Activated CD8-positive, alpha-beta T cell treated with anti-CD3 and anti-CD28 coated beads for 36 hours (primary cell): ENCODE data around the gene SHISAL2A. TPM values are rescaled to one million over a fixed set of nuclear protein-coding genes. Genes with fewer than 3 reads are reported as not detected.

Experiments
- ATAC-seq: fragments of 200-7000 bp; cut with Tn5 transposase; one replicate; pipeline ENCODE4 v1.10.0; 2021; ENCODE audit warnings: mild to moderate bottlenecking, moderate library complexity
- CTCF ChIA-PET: fragments of 350-600 bp; sonication (Branson Sonifier 250); formaldehyde crosslinking; loops from one replicate; lab custom pipeline; 2021; ENCODE audit warnings: antibody characterized with exemption; lab: Charles Lee
- POLR2A ChIA-PET: fragments of 350-600 bp; sonication (Branson Sonifier 250); formaldehyde crosslinking; loops from one replicate; lab custom pipeline; 2021; ENCODE audit warnings: antibody characterized with exemption; lab: Charles Lee
- DNase-seq: peaks from one replicate; pipeline ENCODE4 v3.0.0-alpha.2; 2020
- H3K27ac Mint-ChIP-seq: one replicate; pipeline ENCODE4 v1.8.0; 2021; ENCODE audit warnings: mild to moderate bottlenecking, mixed read lengths
- H3K27me3 Mint-ChIP-seq: one replicate; pipeline ENCODE4 v1.8.0; 2021; ENCODE audit warnings: mixed read lengths
- H3K36me3 Mint-ChIP-seq: one replicate; pipeline ENCODE4 v1.8.0; 2021; ENCODE audit warnings: low read depth, mixed read lengths
- H3K4me1 Mint-ChIP-seq: one replicate; pipeline ENCODE4 v1.8.0; 2021; ENCODE audit warnings: low read depth, mixed read lengths
- H3K4me3 Mint-ChIP-seq: one replicate; pipeline ENCODE4 v1.8.0; 2021; ENCODE audit warnings: mild to moderate bottlenecking, moderate library complexity, mixed read lengths
- H3K9me3 Mint-ChIP-seq: one replicate; pipeline ENCODE4 v1.8.0; 2021; ENCODE audit warnings: mixed read lengths
- intact Hi-C: fragments of 100-400 bp; cut with micrococcal nuclease; formaldehyde crosslinking; loops from one replicate; pipeline ENCODE4 v1.10.0; 2022
- total RNA-seq, 2 experiments: library from RNA; stranded (reverse); gene quantifications; one replicate each; pipeline ENCODE4 v1.2.3, GENCODE V29; 2021
- TF ChIP-seq, protein P1 (sequence below): fragments of 200-600 bp; IDR thresholded peaks from one replicate; pipeline ENCODE4 v1.8.0; 2022; ENCODE audit warnings: antibody characterized with exemption, mild to moderate bottlenecking

Gene SHISAL2A
- total RNA-seq, 2 experiments from 2014 or later = 14.6 to 16.2 TPM

DNA sequence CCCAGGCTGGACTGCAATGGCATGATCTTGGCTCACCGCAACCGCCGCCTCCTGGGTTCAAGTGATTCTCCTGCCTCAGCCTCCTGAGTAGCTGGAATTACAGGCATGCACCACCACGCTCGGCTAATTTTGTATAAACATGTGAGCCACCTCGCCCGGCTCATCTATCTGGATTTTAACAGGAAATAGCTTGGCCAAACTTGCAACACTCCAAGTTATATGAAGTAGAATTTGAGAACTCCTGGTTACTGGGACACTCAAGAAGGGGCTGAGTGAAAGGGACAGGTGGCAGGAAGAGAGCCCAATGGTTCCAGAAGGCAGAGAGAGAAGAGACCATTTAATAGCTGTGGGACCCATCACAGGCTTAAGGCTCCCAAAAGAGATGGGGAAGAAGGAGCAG lies 33.7 kb upstream of the SHISAL2A start:
- Mint-ChIP-seq H3K27ac (no peak overlapping the region), H3K9me3 (no peaks in the 10 kb centered on the region), H3K27me3 (no peaks in the 10 kb centered on the region), H3K36me3 (peaks cover 11% of the 10 kb centered on the region), H3K4me3 (no peak overlapping the region), H3K4me1 (peaks cover 25% of the 10 kb centered on the region)
- TF ChIP-seq, protein P1, sequence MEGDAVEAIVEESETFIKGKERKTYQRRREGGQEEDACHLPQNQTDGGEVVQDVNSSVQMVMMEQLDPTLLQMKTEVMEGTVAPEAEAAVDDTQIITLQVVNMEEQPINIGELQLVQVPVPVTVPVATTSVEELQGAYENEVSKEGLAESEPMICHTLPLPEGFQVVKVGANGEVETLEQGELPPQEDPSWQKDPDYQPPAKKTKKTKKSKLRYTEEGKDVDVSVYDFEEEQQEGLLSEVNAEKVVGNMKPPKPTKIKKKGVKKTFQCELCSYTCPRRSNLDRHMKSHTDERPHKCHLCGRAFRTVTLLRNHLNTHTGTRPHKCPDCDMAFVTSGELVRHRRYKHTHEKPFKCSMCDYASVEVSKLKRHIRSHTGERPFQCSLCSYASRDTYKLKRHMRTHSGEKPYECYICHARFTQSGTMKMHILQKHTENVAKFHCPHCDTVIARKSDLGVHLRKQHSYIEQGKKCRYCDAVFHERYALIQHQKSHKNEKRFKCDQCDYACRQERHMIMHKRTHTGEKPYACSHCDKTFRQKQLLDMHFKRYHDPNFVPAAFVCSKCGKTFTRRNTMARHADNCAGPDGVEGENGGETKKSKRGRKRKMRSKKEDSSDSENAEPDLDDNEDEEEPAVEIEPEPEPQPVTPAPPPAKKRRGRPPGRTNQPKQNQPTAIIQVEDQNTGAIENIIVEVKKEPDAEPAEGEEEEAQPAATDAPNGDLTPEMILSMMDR = no peak
- intact Hi-C loops = no loop called here
- ATAC-seq = no peak
- DNase-seq = no peak
- ChIA-PET CTCF (no interaction called here), POLR2A (interaction anchor here (0.9 kb wide), 1 partner anchor 303 kb away, joined by 3 read pairs; no protein-coding TSS in a partner anchor)

DNA sequence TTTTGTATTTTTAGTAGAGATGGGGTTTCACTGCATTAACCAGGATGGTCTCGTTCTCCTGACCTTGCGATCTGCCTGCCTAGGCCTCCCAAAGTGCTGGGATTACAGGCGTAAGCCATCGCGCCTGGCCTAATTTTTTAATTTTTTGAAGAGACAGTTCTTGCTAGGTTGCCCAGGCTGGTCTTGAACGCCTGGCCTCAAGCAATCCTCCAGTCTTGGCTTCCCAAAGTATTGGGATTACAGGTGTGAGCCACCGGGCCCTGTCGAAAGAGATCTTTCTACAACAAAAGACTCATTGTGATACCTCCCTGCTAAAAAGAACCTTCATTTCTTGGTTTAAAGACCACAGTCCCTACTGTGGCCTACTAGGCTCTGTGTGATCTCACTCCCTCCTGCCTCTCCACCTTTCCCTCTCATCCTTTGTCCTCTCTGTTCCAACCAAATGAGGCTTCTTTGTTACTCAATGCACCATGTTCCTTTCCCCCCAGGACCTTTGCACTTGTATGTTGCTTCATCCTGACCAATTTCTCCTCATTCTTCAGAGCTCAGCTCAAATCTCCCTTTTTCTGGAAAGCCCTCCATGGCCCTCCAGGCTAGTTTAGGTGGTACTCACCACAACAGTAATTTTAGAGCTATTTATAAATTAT lies 32.3 kb upstream of the SHISAL2A start:
- H3K27ac Mint-ChIP-seq = peak overlapping the region; percentile 14
- ATAC-seq = no peak
- H3K4me3 Mint-ChIP-seq = no peak overlapping the region
- intact Hi-C loops = no loop called here
- ChIA-PET POLR2A (interaction anchor here (0.5 to 1.7 kb wide), 5 partner anchors 8 to 817 kb away, joined by 3 to 6 read pairs (median 5); partner anchors contain the start of genes ORC1 and PRPF38A), CTCF (interaction anchor here (1.4 to 1.5 kb wide), 4 partner anchors 13 to 66 kb away, joined by 3 to 5 read pairs (median 4); no protein-coding TSS in a partner anchor)
- no peak for DNase-seq
- H3K27me3 Mint-ChIP-seq = no peaks in the 10 kb centered on the region
- H3K4me1 Mint-ChIP-seq = peaks cover 34% of the 10 kb centered on the region
- peaks cover 16% of the 10 kb centered on the region for H3K36me3 Mint-ChIP-seq
- H3K9me3 Mint-ChIP-seq = no peaks in the 10 kb centered on the region
- TF ChIP-seq, protein P1 = no peak

- DNase-seq = no peak
These were observed 31.4 kb upstream of the SHISAL2A start for GRCh38 chr1:52601519-52601918.

DNA sequence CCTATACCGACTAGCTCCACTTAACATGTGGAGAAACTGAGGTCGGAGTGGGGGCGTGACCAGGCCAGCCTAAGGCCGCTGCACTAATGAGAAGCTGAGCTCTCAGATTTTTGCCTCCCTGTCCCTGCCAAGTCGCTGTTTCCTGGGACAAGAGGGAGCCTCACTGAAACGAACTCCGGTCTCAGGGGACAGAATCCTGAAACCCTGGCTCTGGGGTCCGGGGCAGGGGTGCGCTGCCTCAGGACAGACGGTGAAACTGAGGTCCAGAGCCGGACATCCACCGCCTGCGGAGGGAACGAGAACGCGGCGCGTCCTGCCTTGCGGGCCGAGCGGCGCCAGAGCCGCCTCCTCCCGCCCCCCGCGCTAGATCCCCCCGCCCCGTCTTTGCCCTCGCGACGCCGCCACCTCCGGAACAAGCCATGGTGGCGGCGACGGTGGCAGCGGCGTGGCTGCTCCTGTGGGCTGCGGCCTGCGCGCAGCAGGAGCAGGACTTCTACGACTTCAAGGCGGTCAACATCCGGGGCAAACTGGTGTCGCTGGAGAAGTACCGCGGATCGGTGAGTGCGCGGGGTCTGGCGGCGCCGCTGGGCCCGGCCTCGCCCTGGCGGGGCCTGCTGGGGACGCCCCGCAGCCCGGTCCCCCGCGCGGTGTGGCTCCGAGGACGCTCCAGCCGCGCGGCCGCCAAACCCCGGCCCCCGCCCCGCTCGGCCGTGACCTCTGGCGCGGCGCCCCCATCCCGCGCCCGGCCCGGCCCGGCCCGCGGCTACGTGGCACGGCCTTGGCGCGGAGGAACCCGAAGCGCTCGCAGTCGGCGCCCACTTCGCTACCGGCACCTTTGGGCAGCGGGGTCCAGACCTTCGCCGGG lies 30.7 kb upstream of the SHISAL2A start, which contains the start of gene GPX7:
TSS of gene GPX7 (plus strand) at position 381 of the 865 bp plus-strand sequence. CDS start at position 420, 39 bp downstream.
- peaks cover 41% of the 10 kb centered on the region for H3K4me1 Mint-ChIP-seq
- peak within 1 kb of the TSS; percentile 96 for H3K27ac Mint-ChIP-seq
- CTCF ChIA-PET = interaction anchor here (0.6 to 1.5 kb wide), 5 partner anchors 11 to 49 kb away, joined by 3 to 5 read pairs (median 4); partner anchors contain the start of genes SHISAL2A and TUT4
- DNase-seq (peak; percentile 63), ATAC-seq (peak; percentile 71)
- intact Hi-C loops = no loop called here
- H3K9me3 Mint-ChIP-seq = no peaks in the 10 kb centered on the region
- H3K36me3 Mint-ChIP-seq = peaks cover 27% of the 10 kb centered on the region
- TF ChIP-seq, protein P1 = no peak
- H3K27me3 Mint-ChIP-seq = no peaks in the 10 kb centered on the region
- POLR2A ChIA-PET = interaction anchor here (0.7 to 1.7 kb wide), 10 partner anchors 9 to 198 kb away, joined by 3 to 6 read pairs (median 3); partner anchors contain the start of genes ORC1 and PRPF38A
- H3K4me3 Mint-ChIP-seq = peak within 1 kb of the TSS; percentile 89

More at GRCh38 chr1:52601519-52601918, 31.4 kb upstream of the SHISAL2A start:
- intact Hi-C loops = no loop called here
- ChIA-PET CTCF (interaction anchor here (0.6 to 1.5 kb wide), 5 partner anchors 12 to 49 kb away, joined by 3 to 5 read pairs (median 4); partner anchors contain the start of genes SHISAL2A and TUT4), POLR2A (interaction anchor here (0.5 to 1.7 kb wide), 11 partner anchors 9 to 818 kb away, joined by 3 to 6 read pairs (median 3); partner anchors contain the start of genes ORC1 and PRPF38A)
- Mint-ChIP-seq H3K36me3 (peaks cover 24% of the 10 kb centered on the region), H3K4me1 (peaks cover 41% of the 10 kb centered on the region), H3K9me3 (no peaks in the 10 kb centered on the region), H3K4me3 (peak overlapping the region; percentile 76), H3K27ac (peak overlapping the region; percentile 76), H3K27me3 (no peaks in the 10 kb centered on the region)
- ATAC-seq = no peak
- TF ChIP-seq, protein P1 = no peak
